HG03139 (cell line): ENCODE data around the gene EPDR1.

Source experiments
- ATAC-seq: cut with Tn5 transposase; IDR thresholded peaks from one replicate; pipeline ENCODE4 v1.9.1; 2021; ENCODE audit not compliant: unreplicated experiment

EPDR1 gene

DNA sequence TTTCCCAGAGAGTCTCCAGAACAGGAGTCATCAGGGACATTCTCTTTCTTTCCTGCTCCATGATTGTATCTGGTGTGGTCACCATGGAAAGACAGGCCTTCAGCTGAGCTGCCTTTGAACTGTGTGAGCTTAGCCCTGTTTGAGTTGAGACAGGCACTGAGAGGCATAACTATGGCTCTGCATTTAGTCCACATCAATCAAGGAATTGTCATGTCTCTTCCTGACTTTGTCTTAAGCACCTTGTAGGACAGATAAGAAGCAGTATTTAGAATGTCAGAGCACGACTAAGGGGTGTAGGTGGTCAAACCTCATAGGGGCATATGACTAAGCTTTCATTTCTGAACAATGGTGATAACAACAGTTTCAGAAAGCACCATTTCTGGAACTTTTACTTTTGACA lies 53.5 kb downstream of the EPDR1 start:
- no peak for ATAC-seq

DNA sequence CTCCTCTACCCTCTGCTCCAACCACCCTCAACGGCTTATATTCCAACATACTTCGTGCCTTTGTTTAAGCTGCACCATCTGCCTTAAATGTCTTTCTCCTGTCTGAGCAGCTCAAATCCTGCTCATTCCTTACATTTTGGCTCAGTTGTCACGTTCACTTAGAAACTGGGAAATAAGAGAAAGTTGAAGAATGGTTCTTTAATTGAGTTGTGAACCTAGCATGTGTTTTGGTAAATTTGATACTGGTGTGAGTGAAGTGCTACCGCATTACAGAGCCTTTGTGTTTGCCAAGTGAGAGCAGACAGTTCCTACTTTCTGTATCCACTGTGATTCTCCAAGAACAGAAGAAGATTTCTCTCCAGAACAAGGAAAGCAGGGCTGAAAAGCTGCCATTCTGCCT lies 54.3 kb downstream of the EPDR1 start:
- ATAC-seq = no peak

DNA sequence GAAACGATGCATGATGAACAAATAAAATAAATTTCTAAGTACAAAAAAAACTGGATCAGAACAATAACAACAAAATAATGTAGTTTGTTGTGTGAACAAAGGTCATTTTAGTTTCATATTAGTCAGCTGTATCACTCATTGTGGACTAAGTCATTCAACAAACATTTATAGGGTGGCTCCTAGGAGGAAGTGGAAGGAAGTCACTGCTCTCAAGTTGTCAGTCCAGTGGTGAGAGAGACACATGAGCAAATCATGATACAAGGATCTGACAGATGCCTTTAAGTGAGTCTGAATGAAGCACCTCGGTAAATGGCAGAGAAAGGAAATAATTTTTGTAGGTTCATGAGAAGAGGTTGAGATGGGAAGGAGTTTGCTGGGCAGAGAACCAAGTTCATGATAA lies 56.8 kb downstream of the EPDR1 start:
- ATAC-seq = no peak

DNA sequence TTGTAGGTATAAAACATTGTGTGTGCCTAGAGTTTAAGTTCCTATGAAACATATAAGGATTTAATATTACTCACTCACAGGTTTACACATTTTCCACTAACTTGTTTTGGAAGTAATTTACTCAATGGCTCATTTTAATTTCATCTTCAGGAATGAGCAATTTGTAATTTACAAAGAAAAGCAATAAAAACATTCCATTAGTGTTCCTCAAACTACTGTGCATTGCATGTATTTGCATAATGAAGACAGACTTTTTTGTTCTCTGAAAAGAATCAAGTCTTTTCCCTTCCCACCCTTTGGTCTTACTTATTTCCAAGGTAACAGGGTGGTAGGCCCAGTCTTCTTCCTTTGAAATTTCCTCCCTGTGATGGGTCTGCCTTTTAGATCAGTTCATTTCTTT lies 61.2 kb downstream of the EPDR1 start:
- ATAC-seq = no peak

DNA sequence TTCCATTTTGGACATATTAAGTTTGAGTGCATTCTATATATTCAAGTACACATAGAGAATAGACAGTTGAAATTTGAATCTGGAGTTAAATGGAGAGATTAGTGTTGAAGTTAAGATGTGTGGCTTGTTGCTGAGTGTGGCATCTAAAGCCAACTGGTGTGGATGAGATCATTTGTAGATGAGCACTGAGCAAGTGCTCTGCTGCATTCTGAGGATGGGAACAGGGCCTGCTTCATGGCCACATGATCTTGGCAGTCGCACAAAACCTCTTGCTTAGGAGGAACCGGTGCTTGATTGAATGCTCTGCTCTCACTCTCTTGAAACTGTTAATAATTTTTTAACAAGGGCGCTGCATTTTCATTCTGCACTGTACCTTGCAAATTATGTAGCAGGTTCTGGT lies 62.0 kb downstream of the EPDR1 start:
- no peak for ATAC-seq

DNA sequence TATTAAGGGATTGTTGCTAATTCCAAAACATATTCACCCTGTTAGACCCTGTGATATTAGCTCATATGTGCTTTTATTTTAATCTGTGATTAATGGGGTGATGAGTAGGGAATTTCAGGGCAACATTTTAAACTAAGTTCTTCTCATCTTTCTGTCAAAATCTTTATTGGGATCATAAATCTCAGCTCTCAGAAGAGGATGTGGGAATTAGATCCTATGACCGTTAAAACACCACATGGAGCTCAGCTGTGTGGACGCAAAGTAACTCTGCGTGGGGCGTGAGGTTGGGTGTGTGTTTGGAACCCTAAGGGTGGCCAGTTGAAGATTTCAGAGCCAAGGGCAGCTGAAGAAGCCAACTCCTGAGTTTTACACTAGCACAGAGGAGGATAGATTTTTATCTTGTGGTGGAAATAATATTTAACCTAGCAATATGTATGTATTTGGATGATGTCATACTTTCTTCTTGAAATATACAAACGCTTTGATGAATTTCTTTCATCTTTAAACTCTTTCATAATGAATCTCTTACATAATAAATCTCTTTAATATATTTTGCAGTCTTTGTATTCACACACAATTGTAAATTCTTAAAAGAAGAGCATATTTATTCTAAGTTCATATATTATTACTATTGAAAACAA lies 64.4 kb downstream of the EPDR1 start:
- no peak for ATAC-seq

DNA sequence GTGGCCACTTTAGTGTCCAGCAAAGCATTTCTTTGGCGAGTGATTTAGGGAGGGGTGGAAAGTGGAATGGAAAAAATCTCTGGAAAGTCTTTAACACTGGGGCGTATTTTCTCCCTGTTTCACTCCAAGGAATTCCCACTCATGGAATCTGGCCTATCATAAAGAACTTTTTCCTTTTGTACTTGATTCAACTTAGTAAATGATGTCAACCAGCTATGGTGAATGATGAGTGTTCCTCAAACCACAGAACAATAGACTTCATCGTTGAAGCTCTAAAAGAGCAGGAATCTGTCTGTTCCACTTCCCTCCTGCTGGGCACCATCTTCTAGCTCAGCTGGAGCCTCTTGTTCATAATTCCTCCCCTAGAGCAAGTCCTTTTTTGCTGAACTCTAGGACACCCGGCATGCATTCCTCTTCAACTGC lies 66.5 kb downstream of the EPDR1 start:
- ATAC-seq = no peak

DNA sequence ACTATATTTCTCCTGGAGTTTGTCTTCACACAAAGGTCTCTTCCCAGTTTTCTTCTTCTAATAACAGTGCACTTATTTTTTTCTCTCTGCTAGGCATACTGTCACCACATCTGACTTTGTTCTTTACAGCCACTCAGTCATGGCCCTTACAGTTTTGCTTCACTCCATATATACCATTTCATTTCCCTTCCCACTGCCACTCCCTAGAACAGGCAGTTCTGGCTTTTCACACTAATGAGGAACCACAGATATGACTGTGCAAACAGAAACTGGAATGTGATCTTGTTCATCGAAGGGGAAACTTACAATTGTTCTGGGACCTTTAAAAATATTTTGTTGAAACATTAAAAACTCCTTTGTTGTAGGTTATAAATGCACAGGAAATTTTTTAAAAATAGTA lies 67.3 kb downstream of the EPDR1 start:
- ATAC-seq = no peak

DNA sequence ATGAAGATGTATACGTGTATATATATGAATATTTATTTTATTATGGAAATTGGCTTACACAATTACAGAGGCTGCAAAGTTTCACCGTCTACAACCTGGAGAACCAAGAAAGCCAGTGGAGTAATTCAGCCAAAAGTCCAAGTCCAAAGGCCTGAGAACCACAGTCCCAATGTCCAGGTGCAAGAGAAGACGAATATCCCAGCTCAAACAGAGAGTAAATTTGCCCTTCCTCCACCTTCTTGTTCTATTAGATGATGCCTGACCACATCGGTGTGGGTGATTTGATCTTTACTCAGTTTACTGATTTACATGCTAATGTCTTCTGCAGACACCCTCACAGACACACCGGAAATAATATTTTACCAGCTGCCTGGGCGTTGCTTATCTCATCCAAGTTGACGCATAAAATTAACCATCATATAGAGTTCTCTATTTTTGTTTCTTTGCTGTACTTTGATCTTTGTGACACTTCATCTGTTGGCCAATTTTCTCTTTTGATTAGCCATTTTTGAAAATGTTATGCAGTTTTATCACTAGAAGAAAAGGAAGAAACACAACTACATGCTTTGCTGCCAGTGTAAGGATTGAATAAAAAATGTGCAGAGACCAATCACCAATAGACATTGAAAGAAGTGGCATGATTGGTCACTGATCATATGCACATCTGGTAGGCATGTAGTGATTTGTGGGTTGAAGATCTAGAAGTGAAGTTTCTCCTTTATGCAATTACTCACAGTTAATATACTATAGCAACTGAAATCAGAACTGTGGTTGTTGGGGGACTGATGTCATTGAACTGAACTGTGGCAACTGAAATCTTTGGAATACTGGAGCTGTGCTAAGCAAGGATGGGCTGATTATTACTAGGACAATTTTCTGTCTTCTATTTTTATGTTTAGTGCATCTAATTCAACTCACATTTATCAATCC lies 68.5 kb downstream of the EPDR1 start:
- ATAC-seq = no peak

DNA sequence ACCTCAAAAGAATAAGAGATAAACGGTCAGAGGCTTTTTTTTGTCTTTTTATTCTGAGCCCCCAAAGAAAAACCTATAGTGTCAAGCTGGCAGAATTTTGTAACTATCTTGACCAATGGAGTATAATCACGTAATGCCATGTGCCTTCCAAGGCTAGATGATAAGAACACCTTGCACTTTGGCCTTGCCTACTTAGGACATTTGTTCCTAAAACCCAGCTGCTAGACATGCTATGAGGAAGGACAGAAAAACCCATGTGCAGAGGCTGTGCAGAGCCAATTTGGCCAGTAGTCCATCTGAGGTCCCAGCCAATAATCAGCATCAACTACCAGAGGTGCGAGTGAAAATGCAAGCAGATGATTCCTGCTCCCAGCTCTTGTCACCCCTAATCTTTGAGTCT lies 69.9 kb downstream of the EPDR1 start:
- ATAC-seq = no peak

DNA sequence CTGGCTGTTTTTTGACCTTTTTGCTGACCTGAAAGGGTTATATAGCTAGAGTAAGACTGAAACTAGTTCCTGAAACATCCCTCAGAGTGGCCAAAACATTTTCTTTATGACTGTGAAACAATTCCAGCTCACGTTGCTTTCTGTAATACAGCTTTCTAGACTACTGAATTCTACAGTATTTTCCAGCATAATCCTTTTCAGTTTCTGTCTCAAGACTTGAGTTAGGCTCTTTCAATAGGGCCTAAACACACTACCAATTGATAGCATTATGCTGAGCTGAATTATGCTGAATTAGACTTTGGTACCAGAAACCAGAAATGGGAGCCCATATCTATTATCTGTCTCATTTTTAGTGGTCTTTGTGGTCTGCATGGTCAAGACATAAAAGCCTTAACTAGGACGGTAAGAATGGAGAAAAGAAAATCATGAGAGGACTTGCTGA lies 72.6 kb downstream of the EPDR1 start:
- no peak for ATAC-seq

DNA sequence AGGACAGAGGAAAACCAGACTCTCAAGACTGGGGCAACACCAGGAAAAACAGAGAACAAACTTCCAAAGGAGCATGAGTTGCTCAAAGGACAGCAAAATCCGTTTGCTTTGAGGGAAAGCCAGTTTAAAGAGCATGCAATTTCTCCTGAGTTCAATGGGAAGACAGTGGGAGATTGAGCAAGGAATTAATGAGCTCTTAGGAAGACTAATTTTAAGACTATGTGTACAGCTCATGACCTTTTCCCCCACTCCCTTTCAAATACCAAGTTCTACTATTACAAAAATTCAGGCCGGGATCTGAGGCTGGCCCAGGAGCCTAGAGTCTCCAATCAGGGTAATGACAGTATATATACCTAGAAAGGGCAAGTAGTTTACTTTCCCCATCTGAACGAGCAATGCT lies 79.2 kb downstream of the EPDR1 start:
- ATAC-seq = no peak

DNA sequence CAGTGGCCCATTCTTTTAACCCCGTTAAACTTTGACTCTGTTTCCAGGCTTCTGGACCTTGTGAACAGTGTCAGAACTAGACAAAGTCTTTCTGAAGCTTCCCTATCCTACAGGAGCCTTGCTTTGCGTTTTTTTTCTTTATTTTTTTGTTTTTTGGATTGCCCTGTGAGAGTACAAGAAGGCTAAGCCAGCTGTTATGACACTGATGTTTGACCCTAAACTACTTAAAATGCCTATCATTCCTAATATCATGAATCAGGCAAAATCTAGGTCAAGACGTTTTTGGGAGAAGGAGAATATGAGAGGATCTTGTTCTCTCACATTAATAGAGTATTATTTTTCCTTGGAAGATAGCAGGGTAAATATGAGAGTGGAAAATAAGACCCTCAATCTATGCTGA lies 79.8 kb downstream of the EPDR1 start:
- ATAC-seq = no peak
